H1 (cell line): ENCODE measurements around the gene UBTD1. TPM values are rescaled to one million over a fixed set of nuclear protein-coding genes. Genes with fewer than 3 reads are reported as not detected.

Experiments used
- BACH1 ChIP-seq: IDR thresholded peaks from 2 replicates; pipeline ENCODE4 v1.6.1; 2012; ENCODE audit warnings: low read length, improper control_type of control experiment
- KDM1A ChIP-seq: fragments of 200-600, 300-600 bp; sonication (generic); IDR thresholded peaks from 2 replicates; pipeline ENCODE4 v1.7.1; 2016; ENCODE audit warnings: mild to moderate bottlenecking, low read length, borderline replicate concordance
- KDM4A ChIP-seq: IDR thresholded peaks from one replicate; pipeline ENCODE4 v1.7.1; 2012; ENCODE audit warnings: low read depth, mild to moderate bottlenecking, moderate library complexity, low read length, inconsistent platforms; ENCODE audit not compliant: severe bottlenecking
- SIN3A ChIP-seq, 2 experiments: IDR thresholded peaks in 1 of 2; conservative IDR thresholded peaks in 1 of 2; 2 replicates each; pipeline ENCODE4 v1.6.1; 2011 to 2012; ENCODE audit warnings: low read length in 2 of 2, improper control_type of control experiment in 1 of 2, low read depth in 1 of 2, mild to moderate bottlenecking in 1 of 2
- polyA plus RNA-seq, 7 experiments: library from polyadenylated mRNA; depleted of rRNA in 3 of 7; stranded (reverse) in 5 of 7; unstranded in 2 of 7; fragments of >200 nt in 5 of 7; fragments of 200-250 nt in 2 of 7; gene quantifications; 1 replicate in 5 of 7; 2 replicates in 1 of 7; 4 replicates in 1 of 7; pipeline versions ENCODE4 v1.2.1 to v1.2.3, GENCODE V29; 2011 to 2013; ENCODE audit warnings: missing spikeins in 2 of 7, mixed read lengths in 2 of 7
- total RNA-seq: library from RNA; stranded (reverse); fragmentation: NEBNext Ultra II Directional; extraction: Animal tissue kit (Norgen Biotek cat#: 25700); gene quantifications from 2 replicates; pipeline ENCODE4 v1.2.1, GENCODE V29; 2021
- TF ChIP-seq, protein P1 (sequence below): IDR thresholded peaks from 2 replicates; pipeline ENCODE4 v1.6.1; 2011; ENCODE audit warnings: low read length, improper control_type of control experiment
- TF ChIP-seq, protein P2 (sequence below): IDR thresholded peaks from 2 replicates; pipeline ENCODE4 v1.6.1; 2011; ENCODE audit warnings: low read depth, mild to moderate bottlenecking, low read length; ENCODE audit not compliant: insufficient read depth
- TF ChIP-seq, protein P3 (sequence below), 3 experiments: IDR thresholded peaks; 1 replicate in 2 of 3; 2 replicates in 1 of 3; pipeline versions ENCODE4 v1.5.1 to v1.6.1; 2011; ENCODE audit warnings: low read length in 3 of 3, mild to moderate bottlenecking in 3 of 3, inconsistent platforms in 2 of 3, low read depth in 1 of 3, moderate library complexity in 1 of 3; ENCODE audit not compliant: insufficient read depth in 1 of 3; ENCODE audit errors: control extremely low read depth in 1 of 3
- TF ChIP-seq, protein P4 (sequence below): IDR thresholded peaks from 2 replicates; pipeline ENCODE4 v1.6.1; 2012; ENCODE audit warnings: inconsistent platforms

The UBTD1 gene
- total and polyA plus RNA-seq, 2 of the 8 experiments (the other 6 are each of a cell fraction or from before 2014, with no cell fraction given) = 22.3 to 36.2 TPM

DNA sequence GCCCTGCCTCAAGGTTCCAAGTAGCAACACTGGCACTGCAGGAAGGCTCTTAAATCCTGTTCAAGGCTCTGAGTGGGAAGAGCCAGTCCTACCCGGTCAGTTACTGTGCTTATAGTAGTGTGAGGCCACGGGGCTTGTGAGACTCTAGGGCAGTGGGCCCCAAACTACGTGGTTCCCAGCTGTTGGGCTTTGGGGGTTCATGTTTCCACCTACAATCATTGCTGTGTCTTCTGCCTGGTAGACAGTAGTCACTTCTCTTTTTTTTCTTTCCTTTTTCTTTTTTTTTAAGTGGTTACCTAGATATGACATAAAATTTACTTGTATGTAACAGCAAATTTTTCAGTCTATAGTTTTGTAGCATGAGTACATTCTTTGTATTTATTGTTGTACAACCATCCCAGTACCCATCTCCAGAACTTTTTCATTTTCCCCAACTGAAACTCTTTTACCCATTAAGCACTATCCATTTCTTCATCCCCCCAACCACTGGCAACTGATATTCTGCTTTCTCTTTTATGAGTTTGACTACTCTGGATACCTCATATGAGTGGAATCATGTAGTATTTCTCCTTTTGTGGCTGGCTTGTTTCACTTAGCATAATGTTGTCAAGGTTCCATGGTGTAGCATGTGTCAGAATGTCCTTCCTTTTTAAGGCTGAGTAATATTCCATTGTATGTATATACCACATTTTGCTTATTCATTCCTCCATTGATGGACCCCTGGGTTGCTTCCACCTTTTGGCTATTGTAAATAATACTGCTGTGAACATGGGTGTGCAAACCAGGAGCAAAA is 7.7 kb downstream of the UBTD1 start (continued):
- TF ChIP-seq, protein P1, sequence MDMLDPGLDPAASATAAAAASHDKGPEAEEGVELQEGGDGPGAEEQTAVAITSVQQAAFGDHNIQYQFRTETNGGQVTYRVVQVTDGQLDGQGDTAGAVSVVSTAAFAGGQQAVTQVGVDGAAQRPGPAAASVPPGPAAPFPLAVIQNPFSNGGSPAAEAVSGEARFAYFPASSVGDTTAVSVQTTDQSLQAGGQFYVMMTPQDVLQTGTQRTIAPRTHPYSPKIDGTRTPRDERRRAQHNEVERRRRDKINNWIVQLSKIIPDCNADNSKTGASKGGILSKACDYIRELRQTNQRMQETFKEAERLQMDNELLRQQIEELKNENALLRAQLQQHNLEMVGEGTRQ = no peak
- TF ChIP-seq KDM1A (no peak), BACH1 (no peak), SIN3A (conservative IDR thresholded peaks at IDR 0.05 in 1 of 2, IDR thresholded peaks at IDR 0.05 in 1 of 2; ENCODE audit: low read depth in 1 of 2, low read length in 2 of 2) (no peak), KDM4A (no peak)
- TF ChIP-seq, protein P2, sequence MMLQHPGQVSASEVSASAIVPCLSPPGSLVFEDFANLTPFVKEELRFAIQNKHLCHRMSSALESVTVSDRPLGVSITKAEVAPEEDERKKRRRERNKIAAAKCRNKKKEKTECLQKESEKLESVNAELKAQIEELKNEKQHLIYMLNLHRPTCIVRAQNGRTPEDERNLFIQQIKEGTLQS = no peak
- TF ChIP-seq, protein P3, sequence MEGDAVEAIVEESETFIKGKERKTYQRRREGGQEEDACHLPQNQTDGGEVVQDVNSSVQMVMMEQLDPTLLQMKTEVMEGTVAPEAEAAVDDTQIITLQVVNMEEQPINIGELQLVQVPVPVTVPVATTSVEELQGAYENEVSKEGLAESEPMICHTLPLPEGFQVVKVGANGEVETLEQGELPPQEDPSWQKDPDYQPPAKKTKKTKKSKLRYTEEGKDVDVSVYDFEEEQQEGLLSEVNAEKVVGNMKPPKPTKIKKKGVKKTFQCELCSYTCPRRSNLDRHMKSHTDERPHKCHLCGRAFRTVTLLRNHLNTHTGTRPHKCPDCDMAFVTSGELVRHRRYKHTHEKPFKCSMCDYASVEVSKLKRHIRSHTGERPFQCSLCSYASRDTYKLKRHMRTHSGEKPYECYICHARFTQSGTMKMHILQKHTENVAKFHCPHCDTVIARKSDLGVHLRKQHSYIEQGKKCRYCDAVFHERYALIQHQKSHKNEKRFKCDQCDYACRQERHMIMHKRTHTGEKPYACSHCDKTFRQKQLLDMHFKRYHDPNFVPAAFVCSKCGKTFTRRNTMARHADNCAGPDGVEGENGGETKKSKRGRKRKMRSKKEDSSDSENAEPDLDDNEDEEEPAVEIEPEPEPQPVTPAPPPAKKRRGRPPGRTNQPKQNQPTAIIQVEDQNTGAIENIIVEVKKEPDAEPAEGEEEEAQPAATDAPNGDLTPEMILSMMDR (IDR thresholded peaks at IDR 0.05; ENCODE audit: control extremely low read depth in 1 of 3, insufficient read depth in 1 of 3, low read depth in 1 of 3, low read length in 3 of 3) = no peak
- TF ChIP-seq, protein P4, sequence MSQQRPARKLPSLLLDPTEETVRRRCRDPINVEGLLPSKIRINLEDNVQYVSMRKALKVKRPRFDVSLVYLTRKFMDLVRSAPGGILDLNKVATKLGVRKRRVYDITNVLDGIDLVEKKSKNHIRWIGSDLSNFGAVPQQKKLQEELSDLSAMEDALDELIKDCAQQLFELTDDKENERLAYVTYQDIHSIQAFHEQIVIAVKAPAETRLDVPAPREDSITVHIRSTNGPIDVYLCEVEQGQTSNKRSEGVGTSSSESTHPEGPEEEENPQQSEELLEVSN = no peak
